ENCODE data around the gene VPS13D.

The VPS13D gene

DNA sequence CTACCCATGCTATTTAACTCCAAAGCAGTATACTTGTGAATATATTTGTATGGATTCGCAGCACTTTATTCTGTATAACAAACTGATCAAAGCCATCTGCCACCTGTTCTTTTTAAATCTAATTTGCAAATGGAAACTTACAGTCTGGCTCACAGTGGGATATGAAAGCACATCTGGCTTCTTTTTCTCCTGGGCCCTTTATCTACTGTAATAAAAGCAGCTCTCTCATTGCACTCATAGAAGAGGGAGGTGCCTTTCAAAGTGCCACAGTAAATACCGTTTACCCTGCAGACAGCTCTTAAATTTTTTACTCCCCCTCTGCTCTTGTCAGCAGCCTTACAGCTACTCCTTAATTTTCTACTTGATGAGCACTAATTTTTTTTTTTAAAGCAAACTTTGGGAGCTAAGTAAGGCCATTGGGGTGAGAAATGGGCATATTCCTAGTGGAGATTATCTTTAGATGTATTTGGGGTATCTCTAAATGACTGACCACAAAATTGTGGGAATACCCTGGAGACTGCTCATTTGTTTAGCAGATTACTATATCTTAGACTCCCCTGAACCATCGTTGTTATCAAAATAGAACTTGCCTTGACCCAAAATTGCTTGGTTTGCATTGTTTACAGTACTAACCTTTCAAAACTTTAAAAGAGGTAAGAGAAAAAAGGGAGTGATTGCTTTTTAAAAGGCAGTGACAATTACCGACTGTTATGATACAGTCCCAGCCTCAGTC, 110.1 kb downstream of the VPS13D start:
- DNase-seq: no peak

GRCh38 chr1:12340544-12340930, 110.7 kb downstream of the VPS13D start:
- DNase-seq: no peak

DNA sequence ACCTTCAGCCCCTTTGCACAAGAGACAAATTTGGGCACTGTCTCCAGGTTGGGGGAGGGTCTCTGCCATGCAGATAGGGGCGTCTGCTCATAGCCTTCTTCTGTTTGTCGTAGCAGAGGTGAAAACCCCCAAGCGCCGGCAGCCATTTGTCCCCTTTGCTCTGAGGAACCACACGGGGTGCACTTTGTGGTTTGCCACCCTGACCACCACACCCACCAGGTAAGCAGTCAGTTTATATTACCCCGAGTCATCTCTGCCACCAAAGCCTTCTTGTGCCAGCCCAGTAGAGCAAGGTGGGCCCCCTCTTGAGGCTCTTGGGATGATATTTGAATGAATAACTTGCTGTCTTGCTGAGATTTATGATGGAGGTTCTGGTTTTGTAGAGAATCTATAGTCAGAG, 111.8 kb downstream of the VPS13D start:
- DNase-seq: no peak

- DNase-seq: peak; percentile 1
Measured at GRCh38 chr1:12342401-12343003, 112.7 kb downstream of the VPS13D start.

- no peak for DNase-seq
Measured at GRCh38 chr1:12343823-12344487, 114.1 kb downstream of the VPS13D start.

GRCh38 chr1:12344596-12345349, 114.9 kb downstream of the VPS13D start:
- no peak for DNase-seq

DNA sequence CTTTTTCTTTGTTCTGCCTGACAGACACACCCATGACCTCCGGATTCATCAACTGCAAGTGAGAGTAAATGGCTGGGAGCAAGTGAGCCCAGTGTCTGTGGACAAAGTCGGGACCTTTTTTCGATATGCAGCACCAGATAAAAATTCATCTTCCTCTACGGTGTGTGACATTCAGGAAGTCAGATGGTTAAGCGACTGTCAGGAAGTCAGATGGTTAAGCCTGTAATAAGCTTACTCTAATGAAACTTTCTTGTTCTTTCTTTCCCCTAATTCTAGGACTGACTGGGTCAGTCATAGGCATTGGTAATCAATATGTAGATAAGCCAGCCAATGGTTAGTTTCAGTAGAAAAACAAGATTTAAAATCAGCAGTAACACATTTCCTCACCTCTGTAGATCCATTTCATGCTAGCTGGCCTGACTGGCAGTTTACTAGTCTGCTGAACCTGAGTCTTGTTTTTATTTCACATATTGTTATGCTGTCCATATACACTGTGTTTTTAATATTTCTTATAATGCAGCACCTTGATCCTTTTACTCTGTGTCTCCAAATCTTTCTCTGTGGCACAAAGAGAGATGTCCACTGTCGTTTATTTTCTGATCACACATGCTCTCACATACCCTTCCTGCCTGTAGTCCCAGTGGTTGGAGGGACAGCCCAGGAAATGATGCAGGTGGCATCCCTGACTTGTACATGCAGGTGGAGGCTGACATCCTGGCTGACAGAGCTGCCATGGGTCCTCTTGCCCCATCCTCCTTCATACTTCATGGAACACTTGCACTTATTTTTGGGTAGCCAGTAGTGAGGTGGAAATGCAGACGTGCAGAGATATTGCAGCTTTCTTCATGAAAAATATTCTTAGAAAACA, 115.8 kb downstream of the VPS13D start:
- no peak for DNase-seq

DNA sequence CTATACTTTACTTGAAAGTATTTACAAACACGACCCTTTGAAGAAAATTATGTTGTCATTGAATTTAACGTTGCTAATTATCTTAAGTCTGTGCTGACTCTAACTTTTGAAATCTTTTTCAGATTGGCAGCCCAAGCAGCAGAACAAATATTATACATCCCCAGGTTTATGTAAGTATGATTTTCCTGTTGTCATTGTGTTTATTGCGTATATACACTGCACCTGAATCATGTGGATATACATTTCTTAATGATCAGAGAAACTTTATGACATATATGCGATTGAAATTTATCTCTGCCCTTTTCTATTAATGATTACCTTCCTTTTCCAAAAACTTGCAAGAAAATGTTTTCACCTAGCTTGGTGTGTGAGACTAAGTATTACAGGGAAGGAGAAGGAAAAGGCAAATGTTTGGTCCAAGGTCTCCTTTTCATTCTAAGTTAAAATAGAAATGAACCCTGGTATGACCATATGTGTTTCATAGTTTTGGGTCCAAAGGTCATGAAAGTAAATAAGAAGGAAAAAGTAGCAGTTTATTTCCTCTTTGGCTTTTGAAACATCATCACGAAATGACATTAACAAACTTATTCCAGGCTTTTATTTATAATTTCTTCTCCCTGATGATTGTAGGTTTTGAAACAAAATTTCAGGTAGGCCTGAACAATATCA, 116.8 kb downstream of the VPS13D start:
- DNase-seq: no peak

DNA sequence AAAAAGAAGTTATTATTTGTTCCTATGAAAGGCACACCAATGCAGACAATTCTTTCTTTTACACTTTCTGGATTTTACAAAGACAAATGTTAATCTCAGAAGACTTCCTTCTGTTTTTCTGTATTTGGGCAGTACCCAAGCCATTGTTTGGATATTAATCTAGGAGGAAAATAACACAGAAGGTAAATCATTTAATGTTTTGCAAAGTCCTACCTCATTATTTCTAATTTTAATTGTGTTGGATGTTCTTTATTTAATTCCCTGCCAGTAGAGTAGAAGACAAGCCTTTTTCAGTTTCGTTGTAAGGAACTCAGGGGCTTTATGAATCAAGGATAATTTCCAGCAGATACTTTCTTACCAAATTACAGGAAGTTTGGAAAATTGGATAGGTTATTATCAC, 118.3 kb downstream of the VPS13D start:
- no peak for DNase-seq

- no peak for DNase-seq
Measured at GRCh38 chr1:12353981-12354380, 124.2 kb downstream of the VPS13D start.

DNA sequence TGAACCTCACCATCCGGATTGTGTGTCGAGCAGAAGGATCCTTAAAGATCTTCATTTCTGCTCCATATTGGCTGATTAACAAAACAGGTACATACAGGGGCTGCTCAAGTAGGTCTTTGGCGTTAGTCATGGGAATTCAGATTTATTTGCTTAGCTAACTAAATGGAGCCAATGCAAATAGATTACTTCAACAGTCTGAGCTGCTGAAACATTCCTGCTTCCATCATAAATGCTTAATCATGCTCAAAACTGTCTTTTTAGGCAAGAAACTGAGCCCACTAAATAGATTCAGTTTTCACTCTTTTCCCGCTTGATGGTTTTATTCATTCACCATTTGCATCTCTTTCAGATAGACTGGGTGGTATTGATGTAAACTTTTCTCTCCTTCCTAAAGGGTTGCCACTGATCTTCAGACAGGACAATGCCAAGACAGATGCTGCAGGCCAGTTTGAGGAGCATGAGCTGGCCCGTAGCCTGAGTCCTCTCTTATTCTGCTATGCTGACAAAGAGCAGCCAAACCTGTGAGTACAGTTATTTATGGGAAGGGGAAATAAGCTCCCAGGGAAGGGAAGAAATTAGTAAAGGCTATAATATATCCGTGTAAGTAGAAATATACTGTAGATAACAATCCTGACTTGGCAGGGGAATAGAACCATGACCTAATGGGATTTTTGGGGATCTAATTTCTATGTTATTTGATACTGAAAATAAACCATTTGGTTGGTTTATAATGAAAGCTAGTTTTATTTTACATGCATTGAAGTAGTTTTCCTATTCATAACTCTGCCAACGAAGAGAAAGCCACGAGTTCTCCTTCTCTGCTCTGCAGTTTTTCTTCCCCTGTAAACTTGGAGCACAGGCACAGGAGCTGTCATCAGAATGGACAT, 126.4 kb downstream of the VPS13D start:
- DNase-seq: no peak

GRCh38 chr1:12358499-12358898, 128.7 kb downstream of the VPS13D start:
- DNase-seq: no peak

DNA sequence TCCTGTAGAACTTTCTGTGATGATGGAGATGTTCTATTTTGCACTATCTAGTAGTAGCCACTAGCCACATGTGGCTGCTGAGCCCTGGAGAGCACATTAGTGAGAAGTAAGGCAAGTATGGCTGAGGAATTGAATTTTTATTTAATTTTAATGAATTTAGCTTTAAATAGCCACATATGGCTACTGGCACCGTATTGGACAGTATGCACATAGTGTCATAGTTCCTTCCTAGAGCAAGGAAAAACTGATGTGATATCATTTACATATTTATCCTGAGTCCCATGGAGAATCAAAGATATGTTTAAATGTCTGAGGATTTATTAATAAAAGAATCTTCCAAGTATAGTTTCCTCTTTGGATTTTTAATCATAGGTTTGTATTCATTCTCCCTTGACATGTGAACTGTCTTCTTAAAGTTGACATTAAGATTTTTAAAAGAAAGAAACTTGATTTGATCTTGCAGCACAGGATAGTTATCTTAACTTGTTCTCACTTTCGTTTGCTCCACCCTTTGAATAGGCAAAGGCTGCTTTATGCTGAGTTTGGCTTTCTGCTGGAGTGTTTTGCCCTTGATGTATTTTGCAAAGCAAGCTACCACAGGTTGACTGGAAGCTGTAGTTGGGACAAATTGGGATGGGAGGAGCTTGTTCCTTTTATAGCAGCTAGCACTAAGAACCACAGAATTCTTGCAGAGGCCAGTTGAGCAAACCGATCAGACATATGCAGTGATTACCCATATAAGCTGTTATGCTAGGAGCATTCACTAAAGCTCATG, 129.7 kb downstream of the VPS13D start:
- no peak for DNase-seq

DNA sequence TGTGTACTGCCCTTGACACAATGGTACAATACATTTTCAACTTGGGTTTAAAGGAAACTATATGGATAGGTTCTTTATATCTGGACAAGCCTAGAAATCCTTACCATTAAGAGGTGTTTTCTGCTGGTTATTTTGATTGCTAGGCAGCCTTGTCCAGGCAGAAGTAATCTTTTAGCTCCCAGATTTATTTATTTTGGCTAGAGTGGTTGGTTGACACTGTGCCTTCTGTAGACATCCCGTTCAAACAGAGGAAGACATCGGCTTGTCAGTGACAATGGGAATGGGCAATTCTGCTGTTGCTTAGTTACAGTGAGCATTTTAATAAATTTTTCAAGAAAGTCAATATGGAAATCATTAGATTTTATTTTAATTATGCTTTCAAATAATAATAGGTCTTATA, 138.8 kb downstream of the VPS13D start:
- DNase-seq: no peak

DNA sequence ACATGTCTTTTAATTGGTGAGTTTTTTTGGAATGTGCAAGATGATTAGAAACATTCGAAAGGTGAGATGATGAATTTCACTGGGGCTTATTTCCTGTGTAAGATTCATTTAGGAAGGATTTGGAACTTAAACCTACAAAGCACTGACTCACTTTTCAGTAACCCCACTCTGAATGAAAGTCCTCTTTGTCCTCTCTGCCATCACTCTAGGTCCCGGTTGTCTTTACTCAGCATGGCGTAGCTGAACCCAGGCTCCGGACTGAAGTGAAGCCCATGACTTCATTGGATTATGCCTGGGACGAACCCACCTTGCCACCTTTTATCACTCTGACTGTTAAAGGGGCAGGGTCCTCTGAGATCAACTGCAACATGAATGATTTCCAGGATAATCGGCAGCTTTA, 139.4 kb downstream of the VPS13D start:
- no peak for DNase-seq

GRCh38 chr1:12370333-12370975, 140.6 kb downstream of the VPS13D start:
- DNase-seq: no peak

GRCh38 chr1:12371053-12371452, 141.2 kb downstream of the VPS13D start:
- no peak for DNase-seq

GRCh38 chr1:12372180-12372579, 142.3 kb downstream of the VPS13D start:
- no peak for DNase-seq

GRCh38 chr1:12372761-12373160, 142.9 kb downstream of the VPS13D start:
- no peak for DNase-seq

All from HCEC 1CT (cell line).